ENCODE results near the gene PRKCZ. TPM values are rescaled to one million over a fixed set of nuclear protein-coding genes. Genes with fewer than 3 reads are reported as not detected.
A peak's percentile ranks its signal among the peaks of the same experiment; 100 is the strongest.

PRKCZ gene
- total and polyA plus RNA-seq, 9 of the 15 experiments (the other 6 are each of a cell fraction or from before 2014, with no cell fraction given) = 0.07 to 3.1 (median 1.3) TPM

- TF ChIP-seq AFF1 (IDR thresholded peaks at IDR 0.05; ENCODE audit: low read depth in 1 of 2, partially characterized antibody in 2 of 2) = no peak
- TF ChIP-seq CTCF (IDR thresholded peaks at IDR 0.05 in 2 of 3, conservative IDR thresholded peaks at IDR 0.05 in 1 of 3; ENCODE audit: insufficient read depth in 2 of 3, low read depth in 1 of 3, low read length in 3 of 3) = 0 out of 6 replicates have a peak, but pooled peaks of 1 of the 3 experiments have one; percentile 3
- TF ChIP-seq ATF1 (CRISPR knock-in tag; IDR thresholded peaks at IDR 0.05) = no peak
- peak; percentile 68 for TF ChIP-seq ATF1 (tag; IDR thresholded peaks at IDR 0.05)
- no peak for TF ChIP-seq XRCC3 (IDR thresholded peaks at IDR 0.05)
- no peak for TF ChIP-seq SLC30A9 (CRISPR knock-in tag; IDR thresholded peaks at IDR 0.05)
- peak; percentile 63; the same call in 1 of the 2 replicates for TF ChIP-seq L3MBTL2 (IDR thresholded peaks at IDR 0.05)
- peak in 1 of 3 experiments; percentile 11 for TF ChIP-seq YY1 (IDR thresholded peaks at IDR 0.05; ENCODE audit: borderline replicate concordance in 1 of 3, control insufficient read depth in 1 of 3, extremely low read depth in 1 of 3, insufficient read depth in 3 of 3, insufficient read length in 1 of 3, insufficient replicate concordance in 2 of 3, low read depth in 1 of 3, low read length in 2 of 3)
- TF ChIP-seq SRSF7 (optimal IDR thresholded peaks at IDR 0.05; ENCODE audit: low read depth, low read length) = no peak
- TF ChIP-seq ZNF133 (CRISPR knock-in tag; IDR thresholded peaks at IDR 0.05) = no peak
- TF ChIP-seq ATF2 (CRISPR knock-in tag; IDR thresholded peaks at IDR 0.05) = no peak
These were observed 180.7 kb downstream of the PRKCZ start (continued) for GRCh38 chr1:2230781-2231531.
